ENCODE results near the gene PRR14. TPM values are rescaled to one million over a fixed set of nuclear protein-coding genes. Genes with fewer than 3 reads are reported as not detected.
"Not testable (repeated sequence)": the region's sequence is repeated elsewhere in the genome, so short reads cannot be mapped to it uniquely, and the experiment has no call there.

The PRR14 gene
- polyA plus RNA-seq, 1 donor = 20.3 TPM

GRCh38 chr16:30632454-30632853, 18.3 kb upstream of the PRR14 start:
- DNase-seq (ENCODE audit: low read depth) = not testable (repeated sequence)

- DNase-seq (ENCODE audit: low read depth) = no peak
Observed at GRCh38 chr16:30633526-30633925, 17.2 kb upstream of the PRR14 start.

GRCh38 chr16:30636599-30636998, 14.2 kb upstream of the PRR14 start:
- DNase-seq (ENCODE audit: low read depth) = no peak

GRCh38 chr16:30637139-30637538, 13.6 kb upstream of the PRR14 start:
- not testable (repeated sequence) for DNase-seq (ENCODE audit: low read depth)

- no peak for DNase-seq (ENCODE audit: low read depth)
Observed at GRCh38 chr16:30637944-30638343, 12.8 kb upstream of the PRR14 start.

GRCh38 chr16:30641378-30641982, 9.3 kb upstream of the PRR14 start:
- no peak for DNase-seq (ENCODE audit: low read depth)

- DNase-seq (ENCODE audit: low read depth) = no peak
Observed at GRCh38 chr16:30644334-30644830, 6.4 kb upstream of the PRR14 start.

GRCh38 chr16:30645727-30646126, 5.0 kb upstream of the PRR14 start:
- no peak for DNase-seq (ENCODE audit: low read depth)

- no peak for DNase-seq (ENCODE audit: low read depth)
Observed at GRCh38 chr16:30647274-30647571, 3.5 kb upstream of the PRR14 start.

- no peak for DNase-seq (ENCODE audit: low read depth)
Observed at GRCh38 chr16:30649725-30650368, 913 bp upstream of the PRR14 start.

- DNase-seq (ENCODE audit: low read depth) = no peak
Observed at GRCh38 chr16:30651124-30652004, 604 bp downstream of the PRR14 start.

GRCh38 chr16:30652005-30652296, 1.2 kb downstream of the PRR14 start:
- DNase-seq (ENCODE audit: low read depth) = no peak

- DNase-seq (ENCODE audit: low read depth) = no peak
Observed at GRCh38 chr16:30652718-30653117, 2.0 kb downstream of the PRR14 start.

GRCh38 chr16:30654856-30655255, 4.1 kb downstream of the PRR14 start:
- DNase-seq (ENCODE audit: low read depth) = no peak

- no peak for DNase-seq (ENCODE audit: low read depth)
Observed at GRCh38 chr16:30655815-30656347, 5.1 kb downstream of the PRR14 start.

- DNase-seq (ENCODE audit: low read depth) = no peak
Observed at GRCh38 chr16:30656388-30656787, 5.6 kb downstream of the PRR14 start.

- no peak for DNase-seq (ENCODE audit: low read depth)
Observed at GRCh38 chr16:30656974-30657865, 6.5 kb downstream of the PRR14 start.

GRCh38 chr16:30657866-30658730, 7.3 kb downstream of the PRR14 start, which contains the start of gene FBRS:
Gene FBRS (plus strand): TSS chr16:30658431. CDS start chr16:30659519, 1,088 bp downstream.
- DNase-seq (ENCODE audit: low read depth) = peak; percentile 100

GRCh38 chr16:30658731-30659506, 8.2 kb downstream of the PRR14 start:
- peak; percentile 89 for DNase-seq (ENCODE audit: low read depth)
